GM23338 (cell line): ENCODE measurements around the gene CALY.

Experiments
- CTCF ChIP-seq, 2 experiments: fragments of 200-600 bp in 1 of 2; sonication (generic) in 1 of 2; conservative IDR thresholded peaks; 2 replicates each; pipeline versions ENCODE4 v1.5.1 to v1.6.1; 2016 to 2017; ENCODE audit warnings: antibody characterized with exemption in 2 of 2, low read depth in 2 of 2, mild to moderate bottlenecking in 2 of 2, moderate library complexity in 1 of 2
- EZH2phosphoT487 ChIP-seq: fragments of 200-600 bp; sonication (generic); IDR thresholded peaks from one replicate; pipeline ENCODE4 v1.8.1; 2018; ENCODE audit warnings: antibody characterized with exemption; ENCODE audit not compliant: unreplicated experiment
- POLR2AphosphoS5 ChIP-seq: IDR thresholded peaks from 2 replicates; pipeline ENCODE4 v1.6.1; 2016; ENCODE audit warnings: antibody characterized with exemption, low read depth
- REST ChIP-seq: IDR thresholded peaks from one replicate; pipeline ENCODE4 v1.6.1; 2018; ENCODE audit warnings: antibody characterized with exemption; ENCODE audit not compliant: unreplicated experiment
- ZNF114 ChIP-seq: fragments of 250-450 bp; sonication (Bioruptor Pico); IDR thresholded peaks from 2 replicates; pipeline ENCODE4 v1.5.0; 2020; ENCODE audit warnings: mild to moderate bottlenecking, moderate library complexity

GRCh38 chr10:133350950-133351329 lies 14.2 kb upstream of the CALY start:
- TF ChIP-seq CTCF (conservative IDR thresholded peaks at IDR 0.05; ENCODE audit: low read depth in 2 of 2) (no peak), EZH2phosphoT487 (no peak), REST (no peak), ZNF114 (no peak), POLR2AphosphoS5 (0 out of 2 replicates have a peak, but pooled peaks have one; percentile 6)
